Gastroesophageal sphincter (tissue), 3 donors: ENCODE data around the gene ARHGAP6.

Source experiments
- POLR2A ChIP-seq, 2 donors: fragments of 450-650 bp; IDR thresholded peaks; one replicate each; pipeline ENCODE4 v1.6.1; 2017; ENCODE audit warnings: antibody characterized with exemption in 2 of 2, mild to moderate bottlenecking in 2 of 2, moderate library complexity in 1 of 2
- POLR2AphosphoS5 ChIP-seq: sonication (generic); formaldehyde crosslinking; IDR thresholded peaks from one replicate; pipeline ENCODE4 v1.6.1; 2017; ENCODE audit warnings: antibody characterized with exemption
- TF ChIP-seq, protein P1 (sequence below), 4 experiments: fragments of 200-600 bp in 2 of 4; fragments of 450-650 bp in 2 of 4; sonication (generic) in 1 of 4; IDR thresholded peaks; one replicate each; pipeline ENCODE4 v1.5.1; 2017 to 2019; ENCODE audit warnings: antibody characterized with exemption in 4 of 4, mild to moderate bottlenecking in 2 of 4, moderate library complexity in 2 of 4

DNA sequence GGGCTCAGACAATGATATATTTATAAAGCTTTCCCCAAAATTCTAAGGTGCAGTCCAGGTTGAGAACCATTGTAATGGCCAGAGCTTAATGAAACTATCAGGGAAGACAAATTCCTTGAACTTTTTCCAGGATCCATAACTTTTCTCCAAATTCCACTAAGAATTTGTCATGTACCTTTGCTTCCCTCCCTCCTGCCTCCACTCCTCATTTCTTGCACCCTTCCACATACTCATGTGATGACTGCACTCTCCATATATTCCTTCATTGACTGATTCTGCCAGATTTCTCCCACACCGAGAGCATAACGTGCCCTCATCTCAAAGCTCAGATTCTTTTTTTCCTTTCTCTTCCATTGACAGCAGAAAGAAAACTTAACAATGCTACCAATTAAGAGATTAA is 393.4 kb downstream of the ARHGAP6 start:
- no peak for TF ChIP-seq POLR2AphosphoS5
- TF ChIP-seq, protein P1, sequence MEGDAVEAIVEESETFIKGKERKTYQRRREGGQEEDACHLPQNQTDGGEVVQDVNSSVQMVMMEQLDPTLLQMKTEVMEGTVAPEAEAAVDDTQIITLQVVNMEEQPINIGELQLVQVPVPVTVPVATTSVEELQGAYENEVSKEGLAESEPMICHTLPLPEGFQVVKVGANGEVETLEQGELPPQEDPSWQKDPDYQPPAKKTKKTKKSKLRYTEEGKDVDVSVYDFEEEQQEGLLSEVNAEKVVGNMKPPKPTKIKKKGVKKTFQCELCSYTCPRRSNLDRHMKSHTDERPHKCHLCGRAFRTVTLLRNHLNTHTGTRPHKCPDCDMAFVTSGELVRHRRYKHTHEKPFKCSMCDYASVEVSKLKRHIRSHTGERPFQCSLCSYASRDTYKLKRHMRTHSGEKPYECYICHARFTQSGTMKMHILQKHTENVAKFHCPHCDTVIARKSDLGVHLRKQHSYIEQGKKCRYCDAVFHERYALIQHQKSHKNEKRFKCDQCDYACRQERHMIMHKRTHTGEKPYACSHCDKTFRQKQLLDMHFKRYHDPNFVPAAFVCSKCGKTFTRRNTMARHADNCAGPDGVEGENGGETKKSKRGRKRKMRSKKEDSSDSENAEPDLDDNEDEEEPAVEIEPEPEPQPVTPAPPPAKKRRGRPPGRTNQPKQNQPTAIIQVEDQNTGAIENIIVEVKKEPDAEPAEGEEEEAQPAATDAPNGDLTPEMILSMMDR (IDR thresholded peaks at IDR 0.05), result no peak
- TF ChIP-seq POLR2A (IDR thresholded peaks at IDR 0.05), result no peak
